Suprapubic skin (tissue), 4 donors: ENCODE results near the gene ZC3H15.

Source experiments
- EP300 ChIP-seq: sonication (generic); formaldehyde crosslinking; IDR thresholded peaks from one replicate; pipeline ENCODE4 v1.6.1; 2017; ENCODE audit warnings: antibody characterized with exemption
- POLR2A ChIP-seq, 2 donors: fragments of 450-650 bp; IDR thresholded peaks; one replicate each; pipeline ENCODE4 v1.6.1; 2017; ENCODE audit warnings: antibody characterized with exemption in 2 of 2, mild to moderate bottlenecking in 2 of 2, moderate library complexity in 2 of 2
- POLR2AphosphoS5 ChIP-seq, 3 donors: sonication (generic); formaldehyde crosslinking; IDR thresholded peaks; one replicate each; pipeline ENCODE4 v1.6.1; 2017; ENCODE audit warnings: antibody characterized with exemption in 3 of 3
- TF ChIP-seq, protein P1 (sequence below), 2 donors: fragments of 200-600 bp in 1 of 2; fragments of 450-650 bp in 1 of 2; sonication (generic) in 1 of 2; IDR thresholded peaks; one replicate each; pipeline ENCODE4 v1.5.1; 2016 to 2019; ENCODE audit warnings: antibody characterized with exemption in 2 of 2, mild to moderate bottlenecking in 1 of 2, moderate library complexity in 1 of 2

DNA sequence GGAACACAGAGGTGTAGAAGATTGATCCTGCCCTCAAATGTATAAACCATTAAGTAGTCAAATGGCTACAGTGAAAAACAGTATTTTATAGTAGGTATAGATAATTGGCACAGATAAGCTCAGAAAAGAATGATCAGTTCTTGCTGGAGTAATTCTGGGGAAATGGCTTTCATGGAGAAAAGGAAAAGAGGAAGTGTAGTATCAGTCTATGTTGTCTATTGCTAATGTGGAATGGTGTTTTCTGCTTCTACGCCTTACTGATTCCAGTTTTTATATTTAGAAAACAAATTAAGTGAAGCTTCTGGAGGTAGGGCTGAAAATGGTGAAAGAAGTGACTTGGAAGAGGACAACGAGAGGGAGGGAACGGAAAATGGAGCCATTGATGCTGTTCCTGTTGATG is 22.2 kb downstream of the ZC3H15 start:
- TF ChIP-seq, protein P1, sequence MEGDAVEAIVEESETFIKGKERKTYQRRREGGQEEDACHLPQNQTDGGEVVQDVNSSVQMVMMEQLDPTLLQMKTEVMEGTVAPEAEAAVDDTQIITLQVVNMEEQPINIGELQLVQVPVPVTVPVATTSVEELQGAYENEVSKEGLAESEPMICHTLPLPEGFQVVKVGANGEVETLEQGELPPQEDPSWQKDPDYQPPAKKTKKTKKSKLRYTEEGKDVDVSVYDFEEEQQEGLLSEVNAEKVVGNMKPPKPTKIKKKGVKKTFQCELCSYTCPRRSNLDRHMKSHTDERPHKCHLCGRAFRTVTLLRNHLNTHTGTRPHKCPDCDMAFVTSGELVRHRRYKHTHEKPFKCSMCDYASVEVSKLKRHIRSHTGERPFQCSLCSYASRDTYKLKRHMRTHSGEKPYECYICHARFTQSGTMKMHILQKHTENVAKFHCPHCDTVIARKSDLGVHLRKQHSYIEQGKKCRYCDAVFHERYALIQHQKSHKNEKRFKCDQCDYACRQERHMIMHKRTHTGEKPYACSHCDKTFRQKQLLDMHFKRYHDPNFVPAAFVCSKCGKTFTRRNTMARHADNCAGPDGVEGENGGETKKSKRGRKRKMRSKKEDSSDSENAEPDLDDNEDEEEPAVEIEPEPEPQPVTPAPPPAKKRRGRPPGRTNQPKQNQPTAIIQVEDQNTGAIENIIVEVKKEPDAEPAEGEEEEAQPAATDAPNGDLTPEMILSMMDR (IDR thresholded peaks at IDR 0.05): no peak
- TF ChIP-seq POLR2AphosphoS5 (IDR thresholded peaks at IDR 0.05) (no peak), POLR2A (IDR thresholded peaks at IDR 0.05) (no peak), EP300 (no peak)
